Measurements from ENCODE around the gene PMS1.

Gene PMS1

GRCh38 chr2:189854940-189855339 is 70.7 kb downstream of the PMS1 start:
- TF ChIP-seq JUND (IDR thresholded peaks at IDR 0.05; ENCODE audit: low read depth), result no peak
- no peak for DNase-seq (ENCODE audit: low read depth in 1 of 2, low spot score in 1 of 2)
- in situ Hi-C loops (cut with HindIII; ENCODE audit: low pct_unique_long_range_greater_than_20kb, low sequenced_read_pairs), result no loop called here

GRCh38 chr2:189858291-189858690 is 74.0 kb downstream of the PMS1 start:
- no peak for DNase-seq (ENCODE audit: low read depth in 1 of 2, low spot score in 1 of 2)
- no peak for TF ChIP-seq JUND (IDR thresholded peaks at IDR 0.05; ENCODE audit: low read depth)
- in situ Hi-C loops (cut with HindIII; ENCODE audit: low pct_unique_long_range_greater_than_20kb, low sequenced_read_pairs), result no loop called here

- in situ Hi-C loops (cut with HindIII; ENCODE audit: low pct_unique_long_range_greater_than_20kb, low sequenced_read_pairs), result no loop called here
- no peak for DNase-seq (ENCODE audit: low read depth in 1 of 2, low spot score in 1 of 2)
- TF ChIP-seq JUND (IDR thresholded peaks at IDR 0.05; ENCODE audit: low read depth), result no peak
Measured at GRCh38 chr2:189860161-189860560, 75.9 kb downstream of the PMS1 start.

- no peak for TF ChIP-seq JUND (IDR thresholded peaks at IDR 0.05; ENCODE audit: low read depth)
- no peak for DNase-seq (ENCODE audit: low read depth in 1 of 2, low spot score in 1 of 2)
- in situ Hi-C loops (cut with HindIII; ENCODE audit: low pct_unique_long_range_greater_than_20kb, low sequenced_read_pairs), result no loop called here
Measured at GRCh38 chr2:189862751-189863150, 78.5 kb downstream of the PMS1 start.

GRCh38 chr2:189865826-189866225 is 81.6 kb downstream of the PMS1 start:
- no peak for TF ChIP-seq JUND (IDR thresholded peaks at IDR 0.05; ENCODE audit: low read depth)
- in situ Hi-C loops (cut with HindIII; ENCODE audit: low pct_unique_long_range_greater_than_20kb, low sequenced_read_pairs), result no loop called here
- DNase-seq (ENCODE audit: low read depth in 1 of 2, low spot score in 1 of 2), result no peak

GRCh38 chr2:189866296-189866695 is 82.0 kb downstream of the PMS1 start:
- TF ChIP-seq JUND (IDR thresholded peaks at IDR 0.05; ENCODE audit: low read depth), result no peak
- in situ Hi-C loops (cut with HindIII; ENCODE audit: low pct_unique_long_range_greater_than_20kb, low sequenced_read_pairs), result no loop called here
- DNase-seq (ENCODE audit: low read depth in 1 of 2, low spot score in 1 of 2), result no peak

- TF ChIP-seq JUND (IDR thresholded peaks at IDR 0.05; ENCODE audit: low read depth), result no peak
- in situ Hi-C loops (cut with HindIII; ENCODE audit: low pct_unique_long_range_greater_than_20kb, low sequenced_read_pairs), result no loop called here
- no peak for DNase-seq (ENCODE audit: low read depth in 1 of 2, low spot score in 1 of 2)
Measured at GRCh38 chr2:189868896-189869295, 84.6 kb downstream of the PMS1 start.

GRCh38 chr2:189870381-189871085 is 86.3 kb downstream of the PMS1 start:
- in situ Hi-C loops (cut with HindIII; ENCODE audit: low pct_unique_long_range_greater_than_20kb, low sequenced_read_pairs), result no loop called here
- TF ChIP-seq JUND (IDR thresholded peaks at IDR 0.05; ENCODE audit: low read depth), result no peak
- no peak for DNase-seq (ENCODE audit: low read depth in 1 of 2, low spot score in 1 of 2)

- in situ Hi-C loops (cut with HindIII; ENCODE audit: low pct_unique_long_range_greater_than_20kb, low sequenced_read_pairs), result no loop called here
- no peak for TF ChIP-seq JUND (IDR thresholded peaks at IDR 0.05; ENCODE audit: low read depth)
- no peak for DNase-seq (ENCODE audit: low read depth in 1 of 2, low spot score in 1 of 2)
Measured at GRCh38 chr2:189873696-189874095, 89.4 kb downstream of the PMS1 start.

GRCh38 chr2:189874586-189875320 is 90.5 kb downstream of the PMS1 start:
- TF ChIP-seq JUND (IDR thresholded peaks at IDR 0.05; ENCODE audit: low read depth), result no peak
- in situ Hi-C loops (cut with HindIII; ENCODE audit: low pct_unique_long_range_greater_than_20kb, low sequenced_read_pairs), result no loop called here
- no peak for DNase-seq (ENCODE audit: low read depth in 1 of 2, low spot score in 1 of 2)

GRCh38 chr2:189876271-189876670 is 92.0 kb downstream of the PMS1 start:
- DNase-seq (ENCODE audit: low read depth in 1 of 2, low spot score in 1 of 2), result no peak
- TF ChIP-seq JUND (IDR thresholded peaks at IDR 0.05; ENCODE audit: low read depth), result no peak
- in situ Hi-C loops (cut with HindIII; ENCODE audit: low pct_unique_long_range_greater_than_20kb, low sequenced_read_pairs), result no loop called here

- in situ Hi-C loops (cut with HindIII; ENCODE audit: low pct_unique_long_range_greater_than_20kb, low sequenced_read_pairs), result no loop called here
- no peak for TF ChIP-seq JUND (IDR thresholded peaks at IDR 0.05; ENCODE audit: low read depth)
- no peak for DNase-seq (ENCODE audit: low read depth in 1 of 2, low spot score in 1 of 2)
Measured at GRCh38 chr2:189879716-189880081, 95.4 kb downstream of the PMS1 start.

- TF ChIP-seq JUND (IDR thresholded peaks at IDR 0.05; ENCODE audit: low read depth), result no peak
- in situ Hi-C loops (cut with HindIII; ENCODE audit: low pct_unique_long_range_greater_than_20kb, low sequenced_read_pairs), result no loop called here
- DNase-seq (ENCODE audit: low read depth in 1 of 2, low spot score in 1 of 2), result no peak
Measured at GRCh38 chr2:189880429-189880828, 96.2 kb downstream of the PMS1 start.
